H1 (cell line): Measurements from ENCODE around the gene HOXC11. TPM values are rescaled to one million over a fixed set of nuclear protein-coding genes. Genes with fewer than 3 reads are reported as not detected.

ENCODE experiments used
- CTCF ChIA-PET: fragments of 300-600 bp; sonication (Branson Sonifier 250); formaldehyde crosslinking; loops from one replicate; lab custom pipeline; 2021; ENCODE audit not compliant: partially characterized antibody; lab: Charles Lee
- POLR2A ChIA-PET: fragments of 300-600 bp; sonication (Branson Sonifier 250); formaldehyde crosslinking; loops from one replicate; lab custom pipeline; 2021; ENCODE audit warnings: inconsistent platforms; ENCODE audit not compliant: partially characterized antibody; lab: Charles Lee
- DNase-seq, 2 experiments: peaks; one replicate each; pipeline versions ENCODE4 v3.0.0 to v3.0.0-alpha.2; 2010 to 2022; ENCODE audit warnings: low spot score in 2 of 2, low read depth in 1 of 2, mixed read lengths in 1 of 2
- FAIRE-seq: peaks from 2 replicates; lab custom pipeline; 2011; peaks lifted over from hg19 to GRCh38; lab: Jason Lieb, UNC
- H2AFZ ChIP-seq: 2 replicates; pipeline ENCODE4 v1.8.1; 2012; ENCODE audit warnings: low read length, inconsistent platforms
- H2AK5ac ChIP-seq: 2 replicates; pipeline ENCODE4 v1.6.1; 2013; ENCODE audit warnings: low read depth, low read length
- H2BK120ac ChIP-seq: replicated peaks from 2 replicates; pipeline ENCODE3; 2013; ENCODE audit warnings: low read depth, low read length, inconsistent platforms
- H2BK12ac ChIP-seq: 2 replicates; pipeline ENCODE4 v1.6.1; 2013; ENCODE audit warnings: low read depth, low read length
- H2BK15ac ChIP-seq: 2 replicates; pipeline ENCODE4 v1.6.1; 2013; ENCODE audit warnings: low read length
- H2BK20ac ChIP-seq: 2 replicates; pipeline ENCODE4 v1.6.1; 2013; ENCODE audit warnings: low read length
- H2BK5ac ChIP-seq: 2 replicates; pipeline ENCODE4 v1.6.1; 2013; ENCODE audit warnings: low read depth, low read length
- H3K14ac ChIP-seq: 2 replicates; pipeline ENCODE4 v1.6.1; 2013; ENCODE audit warnings: inconsistent platforms; ENCODE audit not compliant: insufficient read length
- H3K18ac ChIP-seq: 2 replicates; pipeline ENCODE4 v1.6.1; 2013; ENCODE audit warnings: low read length; ENCODE audit errors: extremely low read depth
- H3K23ac ChIP-seq: 2 replicates; pipeline ENCODE4 v1.6.1; 2013; ENCODE audit warnings: inconsistent platforms; ENCODE audit not compliant: insufficient read length
- H3K23me2 ChIP-seq: 2 replicates; pipeline ENCODE4 v1.6.1; 2013; ENCODE audit warnings: low read depth, low read length
- H3K27ac ChIP-seq: 2 replicates; pipeline ENCODE4 v1.6.1; 2011; ENCODE audit warnings: low read depth, low read length, inconsistent platforms
- H3K27me3 ChIP-seq, 4 experiments: replicated peaks in 1 of 4; 1 replicate in 1 of 4; 2 replicates in 3 of 4; pipeline versions ENCODE4 v1.6.1 to v1.8.1; 2011 to 2013; ENCODE audit warnings: low read length in 3 of 4, mild to moderate bottlenecking in 3 of 4, inconsistent platforms in 2 of 4, mixed read lengths in 2 of 4, moderate library complexity in 1 of 4; ENCODE audit not compliant: control insufficient read depth in 3 of 4, insufficient read depth in 3 of 4; ENCODE audit errors: extremely low read depth in 1 of 4
- H3K36me3 ChIP-seq, 4 experiments: 2 replicates each; pipeline versions ENCODE4 v1.6.1 to v1.8.1; 2011 to 2013; ENCODE audit warnings: mild to moderate bottlenecking in 4 of 4, low read length in 3 of 4, moderate library complexity in 2 of 4, control low read depth in 1 of 4, inconsistent platforms in 1 of 4; ENCODE audit not compliant: insufficient read depth in 4 of 4, control insufficient read depth in 2 of 4
- H3K4ac ChIP-seq: replicated peaks from 2 replicates; pipeline ENCODE3; 2013; ENCODE audit warnings: low read length, low read depth, mixed read lengths, inconsistent platforms; ENCODE audit not compliant: insufficient read length
- H3K4me1 ChIP-seq, 4 experiments: replicated peaks in 1 of 4; 1 replicate in 1 of 4; 2 replicates in 3 of 4; pipeline versions ENCODE4 v1.6.1 to v1.8.1; 2011 to 2013; ENCODE audit warnings: low read length in 3 of 4, inconsistent platforms in 2 of 4, mixed read lengths in 1 of 4; ENCODE audit not compliant: insufficient read depth in 4 of 4, control insufficient read depth in 3 of 4
- H3K4me2 ChIP-seq, 2 experiments: 2 replicates each; pipeline versions ENCODE4 v1.6.1 to v1.8.1; 2011 to 2013; ENCODE audit warnings: low read depth in 2 of 2, low read length in 2 of 2, control low read depth in 1 of 2, inconsistent platforms in 1 of 2, mild to moderate bottlenecking in 1 of 2; ENCODE audit not compliant: insufficient read depth in 1 of 2
- H3K4me3 ChIP-seq, 4 experiments: fragments of 200-600, 300-600 bp in 1 of 4; sonication (generic), shearing (Covaris generic), sonication (Bioruptor Twin) in 1 of 4; 2 replicates each; pipeline versions ENCODE4 v1.5.1 to v1.8.1; 2011 to 2016; ENCODE audit warnings: low read length in 4 of 4, low read depth in 3 of 4, control low read depth in 2 of 4, inconsistent platforms in 2 of 4, mild to moderate bottlenecking in 2 of 4, mixed read lengths in 1 of 4, moderate library complexity in 1 of 4; ENCODE audit not compliant: insufficient read depth in 2 of 4; ENCODE audit errors: extremely low read depth in 1 of 4
- H3K56ac ChIP-seq: replicated peaks from 2 replicates; pipeline ENCODE3; 2013; ENCODE audit warnings: low read depth, mild to moderate bottlenecking, mixed read lengths, low read length, inconsistent platforms; ENCODE audit not compliant: insufficient read length
- H3K79me1 ChIP-seq: 2 replicates; pipeline ENCODE4 v1.6.1; 2013; ENCODE audit warnings: low read depth, low read length, control low read depth
- H3K79me2 ChIP-seq, 2 experiments: 2 replicates each; pipeline versions ENCODE4 v1.6.1 to v1.8.1; 2012 to 2013; ENCODE audit warnings: low read length in 2 of 2, mild to moderate bottlenecking in 2 of 2, inconsistent platforms in 1 of 2; ENCODE audit not compliant: insufficient read depth in 2 of 2, control insufficient read depth in 1 of 2
- H3K9ac ChIP-seq, 4 experiments: replicated peaks in 1 of 4; 1 replicate in 1 of 4; 2 replicates in 3 of 4; pipeline versions ENCODE4 v1.6.1 to v1.8.1; 2011 to 2013; ENCODE audit warnings: low read depth in 3 of 4, low read length in 3 of 4, control low read depth in 2 of 4, mild to moderate bottlenecking in 2 of 4, moderate library complexity in 2 of 4, inconsistent platforms in 1 of 4; ENCODE audit errors: extremely low read depth in 1 of 4
- H3K9me3 ChIP-seq, 2 experiments: 2 replicates each; pipeline versions ENCODE4 v1.6.1 to v1.8.1; 2012 to 2013; ENCODE audit warnings: mild to moderate bottlenecking in 2 of 2, moderate library complexity in 2 of 2, control low read depth in 1 of 2, inconsistent platforms in 1 of 2, low read depth in 1 of 2, low read length in 1 of 2, mixed read lengths in 1 of 2; ENCODE audit not compliant: insufficient read depth in 2 of 2
- H4K20me1 ChIP-seq, 2 experiments: replicated peaks in 1 of 2; 2 replicates each; pipeline versions ENCODE3 to v1.8.1; 2011 to 2013; ENCODE audit warnings: inconsistent platforms in 2 of 2, low read length in 2 of 2, mild to moderate bottlenecking in 1 of 2; ENCODE audit not compliant: insufficient read depth in 2 of 2, control insufficient read depth in 1 of 2
- H4K5ac ChIP-seq: 2 replicates; pipeline ENCODE4 v1.6.1; 2013; ENCODE audit warnings: low read length, low read depth, mixed read lengths, inconsistent platforms; ENCODE audit not compliant: insufficient read length
- H4K8ac ChIP-seq: 2 replicates; pipeline ENCODE4 v1.8.0; 2013; ENCODE audit warnings: mild to moderate bottlenecking, moderate library complexity, low read length, inconsistent platforms; ENCODE audit not compliant: insufficient read depth; ENCODE audit errors: extremely low read depth
- H4K91ac ChIP-seq: replicated peaks from 2 replicates; pipeline ENCODE3; 2013; ENCODE audit warnings: low read length, mixed read lengths, inconsistent platforms; ENCODE audit not compliant: insufficient read length
- CBX8 ChIP-seq: fragments of 300-800, 300-1000 bp; sonication (generic); IDR thresholded peaks from 2 replicates; pipeline ENCODE4 v1.7.1; 2016; ENCODE audit warnings: low read depth, low read length, borderline replicate concordance
- CHD1 ChIP-seq: IDR thresholded peaks from 2 replicates; pipeline ENCODE4 v1.6.1; 2012; ENCODE audit warnings: low read depth, low read length, improper control_type of control experiment
- CTBP2 ChIP-seq: IDR thresholded peaks from 2 replicates; pipeline ENCODE4 v1.7.0; 2011; ENCODE audit warnings: borderline replicate concordance, mild to moderate bottlenecking, moderate library complexity, mixed read lengths, low read length; ENCODE audit not compliant: insufficient read depth, insufficient read length
- EZH2 ChIP-seq: fragments of 200-600 bp; sonication (generic); IDR thresholded peaks from 2 replicates; pipeline ENCODE4 v1.7.1; 2012; ENCODE audit warnings: low read depth, mild to moderate bottlenecking, moderate library complexity, low read length, inconsistent platforms; ENCODE audit not compliant: severe bottlenecking
- FOSL1 ChIP-seq: IDR thresholded peaks from 2 replicates; pipeline ENCODE4 v1.6.1; 2011; ENCODE audit warnings: mild to moderate bottlenecking, low read depth, low read length, moderate library complexity; ENCODE audit not compliant: insufficient read depth
- RNF2 ChIP-seq: fragments of 200-900, 300-1000 bp; sonication (generic); IDR thresholded peaks from 2 replicates; pipeline ENCODE4 v1.7.1; 2016; ENCODE audit warnings: borderline replicate concordance, low read depth, mild to moderate bottlenecking, antibody characterized with exemption, low read length; ENCODE audit not compliant: poor library complexity, severe bottlenecking; ENCODE audit errors: missing control alignments
- SIX5 ChIP-seq: IDR thresholded peaks from 2 replicates; pipeline ENCODE4 v1.6.1; 2011; ENCODE audit warnings: mild to moderate bottlenecking, low read depth, low read length
- SUZ12 ChIP-seq: fragments of 200-600 bp; sonication (generic); IDR thresholded peaks from 2 replicates; pipeline ENCODE4 v1.6.1; 2012; ENCODE audit warnings: mild to moderate bottlenecking, inconsistent platforms, low read length, moderate library complexity, mixed read lengths
- WGBS, 2 experiments: shearing (Covaris generic) in 1 of 2; methylation state at CpG; one replicate each; pipeline versions ENCODE4 v1.1.6 to v1.1.7; 2013 to 2015; ENCODE audit warnings: low lambda C conversion rate in 2 of 2, mixed read lengths in 2 of 2, inconsistent platforms in 1 of 2, low coverage in 1 of 2, missing lambda C conversion rate in 1 of 2; ENCODE audit not compliant: insufficient replicate concordance in 2 of 2, insufficient coverage in 1 of 2, insufficient read length in 1 of 2; ENCODE audit errors: extremely low coverage in 1 of 2, missing lambda C conversion rate in 1 of 2; 5-methylcytosine and 5-hydroxymethylcytosine counted together
- polyA plus RNA-seq, 7 experiments: library from polyadenylated mRNA; depleted of rRNA in 3 of 7; stranded (reverse) in 5 of 7; unstranded in 2 of 7; fragments of >200 nt in 5 of 7; fragments of 200-250 nt in 2 of 7; gene quantifications; 1 replicate in 5 of 7; 2 replicates in 1 of 7; 4 replicates in 1 of 7; pipeline versions ENCODE4 v1.2.1 to v1.2.3, GENCODE V29; 2011 to 2013; ENCODE audit warnings: missing spikeins in 2 of 7, mixed read lengths in 2 of 7
- total RNA-seq: library from RNA; stranded (reverse); fragmentation: NEBNext Ultra II Directional; extraction: Animal tissue kit (Norgen Biotek cat#: 25700); gene quantifications from 2 replicates; pipeline ENCODE4 v1.2.1, GENCODE V29; 2021
- TF ChIP-seq, protein P1 (sequence below): IDR thresholded peaks from 2 replicates; pipeline ENCODE4 v1.6.1; 2011; ENCODE audit warnings: low read length, improper control_type of control experiment

Gene HOXC11
- total and polyA plus RNA-seq, 2 of the 8 experiments (the other 6 are each of a cell fraction or from before 2014, with no cell fraction given) = not detected

GRCh38 chr12:54009171-54010052 lies 36.5 kb downstream of the HOXC11 start:
- Histone ChIP-seq H3K9ac (no peak overlapping the region), H3K23ac (no peak overlapping the region), H2BK12ac (peak overlapping the region; percentile 80; the same call in 1 of the 2 replicates), H2AK5ac (no peak overlapping the region), H2BK15ac (no peak overlapping the region), H4K8ac (no peak overlapping the region), H2BK120ac (no peak overlapping the region), H3K9me3 (no peaks in the 10 kb centered on the region), H2AFZ (no peak overlapping the region), H4K5ac (no peak overlapping the region), H3K56ac (no peak overlapping the region), H3K4ac (no peak overlapping the region), H3K4me3 (no peak overlapping the region), H3K79me2 (no peaks in the 10 kb centered on the region), H3K27ac (no peak overlapping the region), H2BK20ac (no peak overlapping the region), H2BK5ac (no peak overlapping the region), H3K4me1 (peaks cover 0 to 4% (median 0%) of the 10 kb centered on the region in 4 experiments; a peak in 2 of 7 replicates), H3K79me1 (no peaks in the 10 kb centered on the region), H3K18ac (no peak overlapping the region; the same call in 1 of the 2 replicates), H4K20me1 (peaks cover 0 to 42% of the 10 kb centered on the region in 2 experiments), H3K23me2 (no peaks in the 10 kb centered on the region), H3K27me3 (peaks cover 96 to 100% (median 98%) of the 10 kb centered on the region in 4 experiments), H3K36me3 (no peaks in the 10 kb centered on the region), H3K14ac (no peak overlapping the region), H4K91ac (no peak overlapping the region), H3K4me2 (peak overlapping the region in 1 of 2 experiments; percentile 43; a peak in 2 of 4 replicates)
- no peak for FAIRE-seq
- no peak for DNase-seq
- ChIA-PET CTCF (interaction anchor here (0.7 to 11.3 kb wide), 12 partner anchors 8 to 347 kb away, joined by 3 to 172 read pairs (median 26); partner anchors contain the start of genes HOXC10, HOXC5, HOXC6 and SMUG1), POLR2A (interaction anchor here (0.6 to 1.2 kb wide), 7 partner anchors 9 to 263 kb away, joined by 3 to 8 read pairs (median 3); partner anchors contain the start of gene HOXC9)
- 9% methylated on average over 34 of the region's 51 CpGs; no CpG with 5 or more reads in 1 of the 2 experiments for WGBS, 2 experiments
- TF ChIP-seq SUZ12 = peak; percentile 99
- TF ChIP-seq CBX8 = peak; percentile 28; the same call in 1 of the 2 replicates
- TF ChIP-seq EZH2 = peak; percentile 96
- TF ChIP-seq FOSL1 = no peak
- TF ChIP-seq SIX5 = no peak
- TF ChIP-seq, protein P1, sequence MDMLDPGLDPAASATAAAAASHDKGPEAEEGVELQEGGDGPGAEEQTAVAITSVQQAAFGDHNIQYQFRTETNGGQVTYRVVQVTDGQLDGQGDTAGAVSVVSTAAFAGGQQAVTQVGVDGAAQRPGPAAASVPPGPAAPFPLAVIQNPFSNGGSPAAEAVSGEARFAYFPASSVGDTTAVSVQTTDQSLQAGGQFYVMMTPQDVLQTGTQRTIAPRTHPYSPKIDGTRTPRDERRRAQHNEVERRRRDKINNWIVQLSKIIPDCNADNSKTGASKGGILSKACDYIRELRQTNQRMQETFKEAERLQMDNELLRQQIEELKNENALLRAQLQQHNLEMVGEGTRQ = no peak
- TF ChIP-seq CTBP2 = no peak
- TF ChIP-seq CHD1 = no peak
- peak; percentile 90 for TF ChIP-seq RNF2
